ENCODE data around the gene FLRT3. TPM values are rescaled to one million over a fixed set of nuclear protein-coding genes. Genes with fewer than 3 reads are reported as not detected.

The FLRT3 gene
- total RNA-seq, 1 donor from 2014 or later, result 14.6 TPM

DNA sequence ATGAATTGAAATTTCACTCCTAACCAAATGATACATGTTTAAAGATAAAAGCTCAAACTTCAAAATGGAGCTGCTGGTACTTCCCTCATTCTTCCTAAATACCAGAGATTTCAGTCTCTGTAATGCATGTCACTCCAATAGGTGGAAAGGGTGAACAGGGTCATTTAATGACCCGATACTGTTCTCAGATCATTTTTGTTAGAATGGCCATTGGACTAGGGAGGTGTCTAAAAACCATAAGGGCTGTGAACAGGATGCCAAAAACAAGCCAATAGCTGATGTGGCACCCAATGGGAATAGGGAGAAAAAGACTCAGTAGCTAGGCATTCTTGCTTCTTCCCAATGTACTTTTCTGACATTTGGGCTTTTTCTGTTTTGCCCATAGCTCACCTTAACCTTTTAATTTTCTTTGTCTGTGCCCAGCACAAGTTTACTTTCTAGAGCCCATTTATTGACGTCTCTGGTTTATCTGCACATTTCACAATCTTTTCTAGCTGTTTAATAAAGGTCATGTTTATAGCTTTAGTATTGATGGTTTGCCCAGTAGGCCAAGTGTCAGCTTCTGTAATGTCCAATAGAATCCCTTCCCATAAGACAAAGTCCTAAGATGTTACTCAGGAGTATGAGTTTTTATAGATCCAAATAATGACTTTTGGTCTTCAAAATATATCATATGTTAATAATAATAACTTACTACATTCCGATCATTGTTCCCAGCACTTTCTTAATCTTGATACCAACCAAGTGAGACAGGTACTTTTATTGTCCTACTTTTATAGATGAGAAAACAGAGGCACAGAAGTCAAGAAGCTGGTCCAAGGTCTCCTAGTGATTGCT is 24.3 kb upstream of the FLRT3 start:
- H3K36me3 Mint-ChIP-seq (ENCODE audit: low read depth, unreplicated experiment), result no peaks in the 10 kb centered on the region
- Histone ChIP-seq H3K9me3 (ENCODE audit: insufficient read depth, low read depth, low read length) (no peaks in the 10 kb centered on the region), H3K4me3 (ENCODE audit: insufficient read depth, low read depth, low read length) (no peak overlapping the region), H3K9ac (ENCODE audit: low read length) (no peak overlapping the region), H3K36me3 (ENCODE audit: insufficient read depth, low read length) (no peaks in the 10 kb centered on the region), H3K27ac (ENCODE audit: low read depth, low read length) (no peak overlapping the region), H2AFZ (ENCODE audit: low read depth, low read length) (no peak overlapping the region), H4K20me1 (ENCODE audit: insufficient read depth, low read length) (no peaks in the 10 kb centered on the region), H3K79me2 (ENCODE audit: insufficient read depth, low read length) (no peaks in the 10 kb centered on the region), H3K4me2 (ENCODE audit: low read length) (no peak overlapping the region), H3K27me3 (ENCODE audit: insufficient read depth, low read length) (no peaks in the 10 kb centered on the region), H3K4me1 (ENCODE audit: insufficient read depth, low read length) (no peaks in the 10 kb centered on the region)
- no peak for DNase-seq (ENCODE audit: low read depth)
- no peak for FAIRE-seq
- no peak overlapping the region for H3K4me3 Mint-ChIP-seq (ENCODE audit: unreplicated experiment)
- no peaks in the 10 kb centered on the region for H3K9me3 Mint-ChIP-seq (ENCODE audit: unreplicated experiment)
- H3K27ac Mint-ChIP-seq (ENCODE audit: unreplicated experiment), result no peak overlapping the region
- no peaks in the 10 kb centered on the region for H3K27me3 Mint-ChIP-seq (ENCODE audit: low read depth, unreplicated experiment)
- H3K4me1 Mint-ChIP-seq (ENCODE audit: low read depth, unreplicated experiment), result no peaks in the 10 kb centered on the region
- TF ChIP-seq, protein P1, sequence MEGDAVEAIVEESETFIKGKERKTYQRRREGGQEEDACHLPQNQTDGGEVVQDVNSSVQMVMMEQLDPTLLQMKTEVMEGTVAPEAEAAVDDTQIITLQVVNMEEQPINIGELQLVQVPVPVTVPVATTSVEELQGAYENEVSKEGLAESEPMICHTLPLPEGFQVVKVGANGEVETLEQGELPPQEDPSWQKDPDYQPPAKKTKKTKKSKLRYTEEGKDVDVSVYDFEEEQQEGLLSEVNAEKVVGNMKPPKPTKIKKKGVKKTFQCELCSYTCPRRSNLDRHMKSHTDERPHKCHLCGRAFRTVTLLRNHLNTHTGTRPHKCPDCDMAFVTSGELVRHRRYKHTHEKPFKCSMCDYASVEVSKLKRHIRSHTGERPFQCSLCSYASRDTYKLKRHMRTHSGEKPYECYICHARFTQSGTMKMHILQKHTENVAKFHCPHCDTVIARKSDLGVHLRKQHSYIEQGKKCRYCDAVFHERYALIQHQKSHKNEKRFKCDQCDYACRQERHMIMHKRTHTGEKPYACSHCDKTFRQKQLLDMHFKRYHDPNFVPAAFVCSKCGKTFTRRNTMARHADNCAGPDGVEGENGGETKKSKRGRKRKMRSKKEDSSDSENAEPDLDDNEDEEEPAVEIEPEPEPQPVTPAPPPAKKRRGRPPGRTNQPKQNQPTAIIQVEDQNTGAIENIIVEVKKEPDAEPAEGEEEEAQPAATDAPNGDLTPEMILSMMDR (IDR thresholded peaks at IDR 0.05; ENCODE audit: insufficient read depth, low read depth, low read length), result no peak
- no peak for TF ChIP-seq EZH2 (IDR thresholded peaks at IDR 0.05; ENCODE audit: insufficient read depth, low read length)

DNA sequence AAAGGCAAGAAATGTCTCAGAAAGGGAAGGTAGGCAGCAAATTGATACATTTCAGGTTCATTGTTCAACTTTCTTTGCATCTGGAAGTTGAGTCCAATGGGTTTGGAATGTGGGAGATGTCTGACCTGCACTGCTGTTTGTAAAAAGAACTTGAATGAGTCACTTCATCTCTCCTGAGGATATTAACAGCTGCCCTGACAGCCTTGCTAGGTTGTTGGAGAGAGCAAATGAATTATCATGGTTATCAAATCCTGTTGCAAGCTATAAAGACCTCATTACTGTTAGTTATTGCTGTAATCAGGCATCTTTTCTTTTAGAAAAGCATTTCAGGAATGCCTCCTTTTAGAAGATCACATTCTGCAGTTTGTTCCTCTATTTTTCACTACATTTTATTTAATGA is 23.0 kb upstream of the FLRT3 start:
- TF ChIP-seq EZH2 (IDR thresholded peaks at IDR 0.05; ENCODE audit: insufficient read depth, low read length), result no peak
- TF ChIP-seq, protein P1 (IDR thresholded peaks at IDR 0.05; ENCODE audit: insufficient read depth, low read depth, low read length), result no peak
- Histone ChIP-seq H3K9me3 (ENCODE audit: insufficient read depth, low read depth, low read length) (no peaks in the 10 kb centered on the region), H2AFZ (ENCODE audit: low read depth, low read length) (no peak overlapping the region), H3K79me2 (ENCODE audit: insufficient read depth, low read length) (no peaks in the 10 kb centered on the region), H3K9ac (ENCODE audit: low read length) (no peak overlapping the region), H3K36me3 (ENCODE audit: insufficient read depth, low read length) (no peaks in the 10 kb centered on the region), H4K20me1 (ENCODE audit: insufficient read depth, low read length) (no peaks in the 10 kb centered on the region), H3K27ac (ENCODE audit: low read depth, low read length) (no peak overlapping the region), H3K27me3 (ENCODE audit: insufficient read depth, low read length) (no peaks in the 10 kb centered on the region), H3K4me2 (ENCODE audit: low read length) (no peak overlapping the region), H3K4me3 (ENCODE audit: insufficient read depth, low read depth, low read length) (no peak overlapping the region), H3K4me1 (ENCODE audit: insufficient read depth, low read length) (no peaks in the 10 kb centered on the region)
- no peak for DNase-seq (ENCODE audit: low read depth)
- no peak overlapping the region for H3K4me3 Mint-ChIP-seq (ENCODE audit: unreplicated experiment)
- no peak for FAIRE-seq
- H3K9me3 Mint-ChIP-seq (ENCODE audit: unreplicated experiment), result no peaks in the 10 kb centered on the region
- H3K36me3 Mint-ChIP-seq (ENCODE audit: low read depth, unreplicated experiment), result no peaks in the 10 kb centered on the region
- H3K27ac Mint-ChIP-seq (ENCODE audit: unreplicated experiment), result no peak overlapping the region
- peaks cover 2% of the 10 kb centered on the region for H3K4me1 Mint-ChIP-seq (ENCODE audit: low read depth, unreplicated experiment)
- H3K27me3 Mint-ChIP-seq (ENCODE audit: low read depth, unreplicated experiment), result no peaks in the 10 kb centered on the region

DNA sequence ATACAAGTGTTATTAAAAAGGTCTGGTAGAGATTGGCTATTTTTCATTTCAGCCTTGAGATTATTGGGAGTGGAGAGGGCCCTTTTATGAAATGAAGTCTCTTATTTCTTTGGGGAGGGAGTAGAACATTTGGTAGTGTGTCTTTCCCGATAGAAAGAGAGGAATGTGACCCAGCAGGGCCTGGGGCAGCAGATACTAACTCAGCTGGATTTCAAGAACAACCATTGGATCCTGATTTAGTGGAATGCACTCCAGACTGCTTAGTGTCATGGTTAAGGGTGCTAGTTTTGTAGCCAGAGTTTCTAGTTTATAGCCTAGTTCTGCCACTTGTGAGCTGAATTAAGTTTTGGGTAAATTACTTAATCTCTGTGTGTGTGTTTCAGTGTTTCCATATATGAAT is 18.4 kb upstream of the FLRT3 start:
- Mint-ChIP-seq H3K4me3 (ENCODE audit: unreplicated experiment) (no peak overlapping the region), H3K4me1 (ENCODE audit: low read depth, unreplicated experiment) (peaks cover 2% of the 10 kb centered on the region), H3K36me3 (ENCODE audit: low read depth, unreplicated experiment) (no peaks in the 10 kb centered on the region), H3K27me3 (ENCODE audit: low read depth, unreplicated experiment) (no peaks in the 10 kb centered on the region), H3K9me3 (ENCODE audit: unreplicated experiment) (no peaks in the 10 kb centered on the region), H3K27ac (ENCODE audit: unreplicated experiment) (no peak overlapping the region)
- no peaks in the 10 kb centered on the region for H3K27me3 ChIP-seq (ENCODE audit: insufficient read depth, low read length)
- no peak overlapping the region for H3K4me2 ChIP-seq (ENCODE audit: low read length)
- no peaks in the 10 kb centered on the region for H3K9me3 ChIP-seq (ENCODE audit: insufficient read depth, low read depth, low read length)
- TF ChIP-seq, protein P1 (IDR thresholded peaks at IDR 0.05; ENCODE audit: insufficient read depth, low read depth, low read length), result no peak
- no peak for TF ChIP-seq EZH2 (IDR thresholded peaks at IDR 0.05; ENCODE audit: insufficient read depth, low read length)
- no peaks in the 10 kb centered on the region for H3K36me3 ChIP-seq (ENCODE audit: insufficient read depth, low read length)
- no peak overlapping the region for H2AFZ ChIP-seq (ENCODE audit: low read depth, low read length)
- H4K20me1 ChIP-seq (ENCODE audit: insufficient read depth, low read length), result no peaks in the 10 kb centered on the region
- no peak overlapping the region for H3K9ac ChIP-seq (ENCODE audit: low read length)
- no peaks in the 10 kb centered on the region for H3K79me2 ChIP-seq (ENCODE audit: insufficient read depth, low read length)
- no peak for DNase-seq (ENCODE audit: low read depth)
- no peak overlapping the region for H3K4me3 ChIP-seq (ENCODE audit: insufficient read depth, low read depth, low read length)
- no peaks in the 10 kb centered on the region for H3K4me1 ChIP-seq (ENCODE audit: insufficient read depth, low read length)
- no peak for FAIRE-seq
- no peak overlapping the region for H3K27ac ChIP-seq (ENCODE audit: low read depth, low read length)
